Stromal cell of bone marrow (primary cell): ENCODE data around the gene RERE.
A peak's percentile ranks its signal among the peaks of the same experiment; 100 is the strongest.

Experiments used
- DNase-seq: peaks from one replicate; pipeline ENCODE4 v3.0.0-alpha.2; 2012; ENCODE audit warnings: low read depth

The RERE gene

GRCh38 chr1:8817412-8818324 is at the start of gene RERE:
TSS of gene RERE (minus strand) at chr1:8817640.
- peak; percentile 82 for DNase-seq

DNA sequence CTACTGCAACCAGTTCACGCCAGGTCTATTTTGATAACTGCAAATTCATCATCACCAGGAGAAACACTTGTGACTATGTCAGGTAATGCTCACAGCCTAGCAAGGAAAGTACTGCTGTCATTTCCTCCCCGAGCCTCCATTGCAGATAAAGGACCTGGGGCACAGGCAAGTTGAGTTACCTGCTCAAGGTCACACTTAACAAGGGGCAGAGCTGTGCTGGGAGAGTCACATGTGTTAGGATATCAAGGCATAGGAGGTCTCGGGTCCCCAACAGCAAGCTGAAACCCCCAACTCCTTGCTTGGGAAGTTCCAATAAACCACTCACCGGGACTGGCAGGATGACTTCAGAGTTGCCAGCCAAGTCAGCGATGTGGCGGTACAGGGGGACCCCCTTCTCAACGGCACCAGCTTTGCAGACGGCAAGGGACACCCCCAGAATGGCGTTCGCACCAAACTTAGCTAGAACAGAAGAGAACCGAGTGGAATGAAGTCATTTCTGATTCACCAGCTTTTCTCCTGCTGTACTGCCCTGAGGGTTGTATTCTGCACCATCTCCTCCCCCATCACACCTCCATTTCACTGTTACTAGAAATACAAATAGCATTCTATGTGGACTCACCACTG is 49.5 kb upstream of the RERE start:
- no peak for DNase-seq

- DNase-seq: no peak
Measured at GRCh38 chr1:8866173-8866791, 48.8 kb upstream of the RERE start.

DNA sequence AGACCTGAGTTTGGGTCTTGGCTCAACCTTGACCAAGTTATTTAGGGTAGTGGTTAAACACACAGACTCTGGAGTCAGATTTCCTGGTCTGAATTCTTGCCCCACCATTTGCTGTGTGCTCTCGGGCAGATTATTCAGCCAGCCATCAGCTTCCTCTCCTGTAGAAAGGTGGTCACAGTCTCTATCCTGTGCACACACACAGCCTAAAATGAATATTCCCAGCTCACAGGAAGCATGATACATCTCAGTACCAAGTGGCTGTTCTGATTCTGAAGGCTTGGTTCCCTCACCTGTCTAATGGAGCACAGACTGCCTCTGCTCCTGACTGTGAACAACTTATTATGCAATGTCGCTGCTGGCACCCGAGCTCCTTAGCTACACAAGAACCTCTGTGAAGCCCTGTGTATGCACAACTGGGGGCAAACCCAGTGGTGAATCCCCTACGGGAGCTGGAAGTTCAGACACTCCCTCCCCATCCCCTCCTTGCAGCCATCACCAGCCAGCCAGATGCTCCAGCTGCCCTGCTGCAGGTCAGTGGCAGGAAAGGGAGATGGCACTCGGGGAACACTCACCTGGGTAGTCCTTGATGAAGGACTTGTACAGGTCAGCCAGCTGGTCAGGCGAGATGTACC is 47.4 kb upstream of the RERE start:
- DNase-seq: no peak

DNA sequence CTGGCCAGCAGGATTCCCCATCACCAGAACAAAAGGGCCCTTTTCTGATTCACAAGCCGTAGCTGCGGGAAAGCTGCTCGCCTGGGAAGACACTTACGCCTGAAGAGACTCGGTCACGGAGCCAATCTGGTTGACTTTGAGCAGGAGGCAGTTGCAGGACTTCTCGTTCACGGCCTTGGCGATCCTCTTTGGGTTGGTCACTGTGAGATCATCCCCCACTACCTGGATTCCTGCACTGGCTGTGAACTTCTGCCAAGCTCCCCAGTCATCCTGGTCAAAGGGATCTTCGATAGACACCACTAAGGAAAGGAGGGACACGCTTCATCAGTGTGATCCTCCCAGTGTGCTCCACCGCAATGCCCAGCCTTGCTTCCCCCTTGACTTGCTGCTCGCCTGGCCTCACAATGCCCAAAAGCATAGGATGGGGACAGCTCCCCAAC is 46.4 kb upstream of the RERE start:
- DNase-seq: no peak

DNA sequence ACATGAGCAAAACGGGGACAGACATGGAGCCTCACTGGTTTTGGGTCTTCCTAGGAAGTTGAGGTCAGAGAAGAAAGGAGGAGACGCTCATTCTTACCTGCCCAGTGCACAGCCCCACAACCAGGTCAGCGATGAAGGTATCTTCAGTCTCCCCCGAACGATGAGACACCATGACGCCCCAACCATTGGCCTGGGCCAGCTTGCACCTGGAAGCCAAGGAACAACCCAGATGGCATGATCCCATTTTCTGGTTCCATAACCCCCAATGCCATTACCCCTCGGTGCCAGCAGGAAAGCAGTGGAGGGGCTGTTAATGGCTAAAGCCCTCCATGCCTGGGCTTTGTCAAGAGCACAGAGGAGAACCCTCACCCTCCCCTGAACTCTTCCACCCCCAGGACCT is 45.7 kb upstream of the RERE start:
- DNase-seq: no peak

- no peak for DNase-seq
Measured at GRCh38 chr1:8862528-8862927, 45.1 kb upstream of the RERE start.

DNA sequence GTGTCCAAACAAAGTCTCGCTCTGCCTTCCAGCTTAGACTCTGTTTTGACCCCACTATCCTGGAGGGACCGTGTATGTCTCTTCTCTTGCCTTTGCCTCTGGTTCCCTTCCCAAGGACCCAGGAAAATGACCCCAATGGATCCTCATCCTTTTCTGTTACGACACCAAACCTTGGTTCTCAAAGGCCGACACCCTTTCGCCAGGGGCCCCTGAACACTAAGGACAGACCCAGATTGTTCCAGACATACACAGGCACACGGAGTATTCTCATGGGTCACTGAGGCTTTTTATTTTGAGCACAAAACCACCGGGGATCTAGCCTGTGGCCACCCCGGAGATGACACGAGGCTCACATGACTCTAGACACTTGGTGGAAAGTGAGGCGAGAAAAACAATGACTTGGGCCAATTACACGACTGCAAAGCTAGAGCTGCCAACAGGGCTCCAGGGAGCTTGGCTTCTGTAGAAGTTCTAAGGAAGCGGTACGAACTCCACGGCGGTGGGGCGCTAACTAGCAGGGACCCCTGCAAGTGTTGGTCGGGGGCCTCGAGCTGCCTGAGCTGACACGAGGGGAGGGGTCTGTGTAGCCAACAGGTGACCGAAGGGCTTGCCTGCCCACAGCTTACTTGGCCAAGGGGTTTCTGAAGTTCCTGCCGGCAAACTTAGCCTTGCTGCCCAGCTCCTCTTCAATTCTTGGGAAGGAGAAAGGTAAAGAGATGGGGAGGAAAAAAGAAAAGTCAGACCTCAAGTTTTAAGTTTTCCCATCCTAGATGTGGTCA is 43.5 kb upstream of the RERE start:
- DNase-seq: no peak

- DNase-seq: peak; percentile 45
Measured at GRCh38 chr1:8858888-8859706, 41.7 kb upstream of the RERE start.

DNA sequence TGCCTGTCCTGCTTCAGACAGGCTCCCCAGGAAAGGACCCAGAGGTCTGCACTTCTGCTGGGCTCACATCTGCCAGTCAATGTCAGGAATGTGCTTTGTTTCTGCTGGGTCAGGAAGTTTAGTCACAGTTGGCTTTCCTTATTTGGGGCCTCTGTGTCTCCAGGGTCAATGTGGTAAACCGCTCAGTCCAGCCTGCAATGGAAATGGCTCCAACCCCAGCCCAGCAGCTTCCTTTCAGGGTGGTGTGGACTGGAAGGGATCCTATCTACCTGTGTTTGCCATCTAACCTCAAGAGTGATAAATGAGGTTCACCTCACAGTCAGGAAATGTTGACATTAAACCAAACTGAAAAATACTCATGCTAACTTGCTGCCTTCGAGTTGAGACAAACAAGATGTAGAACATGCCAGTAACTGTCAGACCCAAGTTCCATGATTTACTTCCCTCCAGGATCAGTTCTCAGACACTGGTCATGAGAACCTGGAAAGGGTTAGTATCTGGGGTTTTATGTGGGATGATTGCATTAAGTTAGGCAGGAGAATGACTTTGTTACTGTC is 40.8 kb upstream of the RERE start:
- peak; percentile 75 for DNase-seq

DNA sequence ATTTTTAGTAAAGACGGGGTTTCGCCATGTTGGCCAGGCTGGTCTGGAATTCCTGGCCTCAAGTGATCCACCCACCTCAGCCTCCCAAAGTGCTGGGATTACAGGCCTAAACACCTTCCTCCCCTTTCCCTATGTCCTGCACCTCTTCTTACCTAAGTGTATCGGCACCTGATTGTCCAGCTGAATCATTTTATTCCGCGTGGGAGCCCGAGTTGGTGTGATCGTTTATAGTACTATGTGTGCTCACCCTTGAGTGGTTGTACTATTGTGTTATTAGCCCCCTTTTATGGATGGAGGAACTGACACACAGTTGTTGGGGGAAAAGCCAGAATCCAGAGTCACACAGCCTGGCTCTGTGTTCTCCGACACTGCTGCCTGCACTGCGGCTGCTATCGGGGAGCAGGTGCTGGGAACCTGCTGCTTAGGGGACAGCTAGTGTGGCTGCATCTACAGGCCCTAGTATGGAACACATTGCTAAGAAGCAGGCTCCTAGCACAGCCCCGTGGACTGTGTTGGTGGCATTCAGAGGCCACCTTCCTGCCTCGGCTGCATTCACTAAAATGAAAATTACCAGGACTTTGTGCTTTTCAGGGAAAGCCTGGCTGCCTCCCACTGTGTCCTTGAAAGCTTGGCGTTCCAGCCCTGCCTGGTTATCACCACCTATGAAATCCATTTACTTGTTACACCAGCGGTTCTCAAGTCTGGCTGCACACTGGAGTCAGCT is 39.4 kb upstream of the RERE start:
- DNase-seq: no peak

GRCh38 chr1:8854240-8854639 is 36.8 kb upstream of the RERE start:
- DNase-seq: no peak

DNA sequence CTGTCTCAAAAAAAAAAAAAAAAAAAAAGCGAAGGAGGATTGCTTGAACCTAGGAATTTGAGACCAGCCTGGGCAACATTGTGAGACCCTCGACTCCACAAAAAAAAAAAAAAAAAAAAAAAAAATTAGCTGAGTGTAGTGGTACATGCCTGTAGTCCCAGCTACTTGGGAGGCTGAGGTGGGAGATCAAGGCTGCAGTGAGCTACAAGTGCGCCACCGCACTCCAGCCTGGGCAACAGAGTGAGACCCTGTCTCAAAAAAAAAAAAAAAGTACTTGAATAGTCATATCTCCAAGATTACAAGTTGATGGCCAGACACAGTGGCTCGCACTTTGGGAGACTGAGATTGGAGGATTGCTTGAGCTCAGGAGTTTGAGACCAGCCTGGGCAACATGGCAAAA is 33.6 kb upstream of the RERE start:
- no peak for DNase-seq

DNA sequence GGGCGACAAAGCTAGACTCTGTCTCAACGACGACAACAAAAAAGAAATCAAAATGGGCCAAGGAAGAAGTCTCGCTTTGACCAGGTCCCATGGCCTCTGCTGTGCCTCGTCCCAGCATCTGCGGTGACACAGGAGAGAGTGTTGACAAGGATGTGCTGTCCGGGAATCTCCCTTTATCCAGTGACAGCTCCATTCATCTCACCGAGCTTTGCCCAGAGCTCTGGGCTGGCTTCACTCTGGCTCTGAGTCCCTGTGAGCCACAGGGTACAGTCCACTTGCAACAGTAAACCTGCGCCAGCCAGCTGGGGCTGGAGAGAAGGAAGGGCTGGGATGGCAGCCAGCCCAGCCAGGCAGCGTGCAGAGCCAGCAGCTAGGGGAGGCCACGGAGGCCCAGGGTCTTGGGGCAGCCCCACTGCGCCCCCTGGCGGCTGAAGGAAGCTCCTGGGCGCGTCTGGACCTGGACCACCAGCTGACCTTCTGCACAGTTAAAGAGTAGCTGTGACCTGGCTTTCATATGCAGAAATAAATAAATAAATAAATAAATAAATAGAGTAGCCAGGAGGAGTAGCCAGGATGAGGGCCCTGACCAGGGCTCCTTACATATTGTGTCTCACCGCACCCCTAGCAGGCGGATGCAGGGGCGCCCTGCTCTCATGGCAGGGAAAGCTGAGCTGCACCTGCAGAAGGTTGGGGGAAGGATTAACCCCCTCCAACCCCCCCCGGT is 31.4 kb upstream of the RERE start:
- DNase-seq: peak; percentile 84

GRCh38 chr1:8847990-8848389 is 30.6 kb upstream of the RERE start:
- no peak for DNase-seq

DNA sequence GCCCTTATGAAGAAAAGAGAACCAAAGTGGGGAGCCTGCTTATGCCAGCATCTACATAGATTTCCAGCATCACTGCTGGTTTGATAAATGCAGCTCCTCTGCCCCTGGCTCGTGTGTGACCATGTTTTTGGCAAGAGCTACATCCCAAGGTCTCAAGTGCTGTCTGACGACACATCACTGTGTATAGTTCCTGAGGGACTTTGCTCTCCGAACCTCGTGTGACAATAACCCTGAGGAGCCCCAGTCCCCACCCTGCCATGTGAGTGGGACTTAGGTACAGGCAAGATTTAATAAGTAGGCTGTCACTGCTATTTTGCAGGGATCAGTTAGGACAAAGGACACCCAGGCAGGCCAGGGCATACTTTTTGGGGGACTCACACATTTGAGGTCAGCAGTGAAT is 28.8 kb upstream of the RERE start:
- no peak for DNase-seq

- no peak for DNase-seq
Measured at GRCh38 chr1:8845104-8846097, 28.0 kb upstream of the RERE start.

GRCh38 chr1:8844501-8845006 is 27.1 kb upstream of the RERE start:
- no peak for DNase-seq
